Measurements from ENCODE around the gene GPSM1. TPM values are rescaled to one million over a fixed set of nuclear protein-coding genes. Genes with fewer than 3 reads are reported as not detected.

Gene GPSM1
- total RNA-seq, 1 donor from 2014 or later = 35.4 TPM

DNA sequence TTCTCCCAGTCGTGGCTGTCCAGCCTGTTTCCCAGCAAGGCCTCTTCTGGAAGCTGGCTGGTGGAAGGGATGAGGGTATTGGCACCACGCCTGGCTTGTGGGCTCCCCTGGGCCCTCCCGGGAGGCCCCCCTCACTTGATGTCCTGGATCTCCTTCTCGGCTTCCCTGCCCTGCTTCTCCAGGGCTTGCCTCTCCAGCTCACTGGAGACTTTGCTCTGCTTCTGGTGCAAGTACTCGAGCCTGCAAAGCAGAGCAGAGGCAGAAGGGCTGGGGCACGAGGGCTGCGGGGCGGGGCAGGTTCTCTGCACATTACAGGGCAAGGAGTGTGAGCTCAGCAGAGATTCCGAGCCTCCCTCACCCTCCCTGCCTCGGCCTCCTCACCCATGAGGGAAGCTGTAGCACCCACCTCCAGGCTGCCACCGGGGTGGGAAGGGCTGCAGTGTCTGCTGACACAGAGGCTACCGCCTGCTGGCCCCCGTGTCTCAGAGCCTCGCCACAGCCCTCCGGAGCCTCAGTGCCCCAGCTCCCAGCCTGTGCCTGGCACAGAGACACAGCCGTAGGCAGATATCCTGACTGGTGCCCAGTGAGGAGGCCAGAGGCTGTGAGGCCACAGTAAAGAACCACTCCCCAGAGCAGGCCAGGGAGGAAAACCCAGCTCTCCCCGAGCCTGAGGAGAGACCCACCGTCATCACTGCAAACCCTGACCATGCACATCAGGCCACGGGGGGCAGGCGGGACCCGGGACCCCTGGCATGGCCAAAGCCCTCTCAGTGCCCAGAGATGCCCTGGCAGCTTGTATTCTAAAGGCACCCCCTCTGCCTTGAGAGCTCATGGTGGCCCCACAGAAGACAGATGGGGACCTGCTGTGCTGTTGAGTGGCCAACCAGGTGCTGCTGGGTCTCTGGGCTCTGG lies 65.5 kb downstream of the GPSM1 start:
- TF ChIP-seq POLR2A (IDR thresholded peaks at IDR 0.05) (no peak), POLR2AphosphoS5 (IDR thresholded peaks at IDR 0.05; ENCODE audit: insufficient read depth in 1 of 2, low read depth in 1 of 2) (no peak)
- TF ChIP-seq, protein P1, sequence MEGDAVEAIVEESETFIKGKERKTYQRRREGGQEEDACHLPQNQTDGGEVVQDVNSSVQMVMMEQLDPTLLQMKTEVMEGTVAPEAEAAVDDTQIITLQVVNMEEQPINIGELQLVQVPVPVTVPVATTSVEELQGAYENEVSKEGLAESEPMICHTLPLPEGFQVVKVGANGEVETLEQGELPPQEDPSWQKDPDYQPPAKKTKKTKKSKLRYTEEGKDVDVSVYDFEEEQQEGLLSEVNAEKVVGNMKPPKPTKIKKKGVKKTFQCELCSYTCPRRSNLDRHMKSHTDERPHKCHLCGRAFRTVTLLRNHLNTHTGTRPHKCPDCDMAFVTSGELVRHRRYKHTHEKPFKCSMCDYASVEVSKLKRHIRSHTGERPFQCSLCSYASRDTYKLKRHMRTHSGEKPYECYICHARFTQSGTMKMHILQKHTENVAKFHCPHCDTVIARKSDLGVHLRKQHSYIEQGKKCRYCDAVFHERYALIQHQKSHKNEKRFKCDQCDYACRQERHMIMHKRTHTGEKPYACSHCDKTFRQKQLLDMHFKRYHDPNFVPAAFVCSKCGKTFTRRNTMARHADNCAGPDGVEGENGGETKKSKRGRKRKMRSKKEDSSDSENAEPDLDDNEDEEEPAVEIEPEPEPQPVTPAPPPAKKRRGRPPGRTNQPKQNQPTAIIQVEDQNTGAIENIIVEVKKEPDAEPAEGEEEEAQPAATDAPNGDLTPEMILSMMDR (IDR thresholded peaks at IDR 0.05) = no peak
- Histone ChIP-seq H3K9me3 (no peaks in the 10 kb centered on the region), H3K4me1 (no peaks in the 10 kb centered on the region), H3K4me3 (no peak overlapping the region), H3K27ac (no peak overlapping the region), H3K27me3 (no peaks in the 10 kb centered on the region), H3K36me3 (peaks cover 0 to 93% of the 10 kb centered on the region in 2 donors)
- intact Hi-C loops (cut with DNase I) = no loop called here
- no peak for DNase-seq (ENCODE audit: extremely low spot score in 2 of 2)

DNA sequence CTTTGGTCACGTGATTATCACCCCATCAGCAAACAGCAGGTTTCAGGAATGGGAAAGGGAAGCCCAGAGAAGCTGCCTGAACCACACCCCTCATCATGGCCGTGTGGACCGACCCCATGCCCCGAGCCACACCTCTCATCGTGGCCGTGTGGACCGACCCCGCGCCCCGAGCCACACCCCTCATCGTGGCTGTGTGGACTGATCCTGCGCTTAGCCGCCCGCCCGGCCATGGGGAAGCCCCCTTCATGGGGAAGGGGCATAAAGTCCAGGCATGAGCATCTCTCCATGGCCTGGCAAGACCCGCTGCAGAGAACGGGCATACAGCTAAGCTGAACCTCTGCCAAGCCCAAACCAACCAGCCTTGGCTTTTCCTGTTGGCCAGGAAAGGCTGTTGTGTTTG lies 66.2 kb downstream of the GPSM1 start:
- no peak overlapping the region for H3K4me3 ChIP-seq
- H3K9me3 ChIP-seq = no peaks in the 10 kb centered on the region
- intact Hi-C loops (cut with DNase I) = no loop called here
- H3K27ac ChIP-seq = no peak overlapping the region
- no peaks in the 10 kb centered on the region for H3K27me3 ChIP-seq
- no peak for DNase-seq (ENCODE audit: extremely low spot score in 2 of 2)
- TF ChIP-seq POLR2A (IDR thresholded peaks at IDR 0.05) (no peak), POLR2AphosphoS5 (IDR thresholded peaks at IDR 0.05; ENCODE audit: insufficient read depth in 1 of 2, low read depth in 1 of 2) (no peak)
- TF ChIP-seq, protein P1 (IDR thresholded peaks at IDR 0.05) = no peak
- H3K4me1 ChIP-seq = peaks cover 2% of the 10 kb centered on the region
- H3K36me3 ChIP-seq = peaks cover 0 to 87% of the 10 kb centered on the region in 2 donors

GRCh38 chr9:136394312-136395019 lies 67.1 kb downstream of the GPSM1 start:
- Histone ChIP-seq H3K27ac (no peak overlapping the region), H3K9me3 (no peaks in the 10 kb centered on the region), H3K36me3 (peaks cover 0 to 78% of the 10 kb centered on the region in 2 donors), H3K27me3 (no peaks in the 10 kb centered on the region), H3K4me1 (peaks cover 11% of the 10 kb centered on the region), H3K4me3 (no peak overlapping the region)
- no peak for TF ChIP-seq POLR2A (IDR thresholded peaks at IDR 0.05)
- no peak for TF ChIP-seq POLR2AphosphoS5 (IDR thresholded peaks at IDR 0.05; ENCODE audit: insufficient read depth in 1 of 2, low read depth in 1 of 2)
- TF ChIP-seq, protein P1 (IDR thresholded peaks at IDR 0.05) = no peak
- DNase-seq (ENCODE audit: extremely low spot score in 2 of 2) = no peak
- intact Hi-C loops (cut with DNase I) = no loop called here

- peaks cover 0 to 73% of the 10 kb centered on the region in 2 donors for H3K36me3 ChIP-seq
- DNase-seq (ENCODE audit: extremely low spot score in 2 of 2) = no peak
- peaks cover 13% of the 10 kb centered on the region for H3K4me1 ChIP-seq
- TF ChIP-seq POLR2AphosphoS5 (IDR thresholded peaks at IDR 0.05; ENCODE audit: insufficient read depth in 1 of 2, low read depth in 1 of 2) (no peak), POLR2A (IDR thresholded peaks at IDR 0.05) (no peak)
- TF ChIP-seq, protein P1 (IDR thresholded peaks at IDR 0.05) = no peak
- intact Hi-C loops (cut with DNase I) = no loop called here
- no peak overlapping the region for H3K4me3 ChIP-seq
- no peak overlapping the region for H3K27ac ChIP-seq
- H3K9me3 ChIP-seq = no peaks in the 10 kb centered on the region
- no peaks in the 10 kb centered on the region for H3K27me3 ChIP-seq
Measured at GRCh38 chr9:136395020-136395340, 67.6 kb downstream of the GPSM1 start.
